ENCODE data around the gene CXCL17. TPM values are rescaled to one million over a fixed set of nuclear protein-coding genes. Genes with fewer than 3 reads are reported as not detected.
"Not testable (repeated sequence)": the region's sequence is repeated elsewhere in the genome, so short reads cannot be mapped to it uniquely, and the experiment has no call there.

Gene CXCL17
- total RNA-seq, 3 donors from 2014 or later, result not detected

DNA sequence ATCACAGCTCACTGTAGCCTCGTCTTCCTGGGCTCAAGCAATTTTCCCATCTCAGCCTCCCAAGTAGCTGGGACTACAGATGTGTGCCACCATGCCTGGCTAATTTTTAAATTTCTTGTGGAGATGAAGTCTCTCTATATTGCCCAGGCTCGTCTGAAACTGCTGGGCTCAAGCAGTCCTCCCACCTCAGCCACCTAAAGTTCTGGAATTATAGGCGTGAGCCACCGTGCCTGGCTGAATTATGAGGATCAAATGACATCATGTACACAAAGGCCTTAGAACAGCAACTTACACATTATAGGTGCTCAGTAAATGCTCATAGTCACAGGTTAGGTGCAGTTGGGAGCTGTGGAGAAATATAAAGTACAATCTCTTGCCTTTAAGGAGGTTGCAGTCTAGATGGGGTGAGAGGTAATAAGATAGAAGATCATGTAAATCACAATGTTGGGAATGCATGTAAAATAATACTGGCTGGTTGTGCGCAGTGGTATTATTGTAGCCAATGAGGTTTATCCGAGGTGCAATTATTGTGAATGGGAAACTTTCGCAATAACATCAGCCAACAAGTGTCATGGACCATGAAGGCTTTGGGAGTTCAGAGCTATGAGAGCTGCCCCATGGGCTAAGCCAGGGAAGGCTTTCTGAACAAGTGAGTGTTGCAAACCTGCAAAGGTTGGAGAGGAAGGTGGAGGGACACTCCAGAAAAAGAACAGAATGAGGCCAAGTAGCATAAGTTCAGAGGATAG lies 29.8 kb upstream of the CXCL17 start:
- H3K36me3 Mint-ChIP-seq (ENCODE audit: insufficient read depth), result no peaks in the 10 kb centered on the region
- no peaks in the 10 kb centered on the region for H3K27me3 Mint-ChIP-seq (ENCODE audit: low read depth)

DNA sequence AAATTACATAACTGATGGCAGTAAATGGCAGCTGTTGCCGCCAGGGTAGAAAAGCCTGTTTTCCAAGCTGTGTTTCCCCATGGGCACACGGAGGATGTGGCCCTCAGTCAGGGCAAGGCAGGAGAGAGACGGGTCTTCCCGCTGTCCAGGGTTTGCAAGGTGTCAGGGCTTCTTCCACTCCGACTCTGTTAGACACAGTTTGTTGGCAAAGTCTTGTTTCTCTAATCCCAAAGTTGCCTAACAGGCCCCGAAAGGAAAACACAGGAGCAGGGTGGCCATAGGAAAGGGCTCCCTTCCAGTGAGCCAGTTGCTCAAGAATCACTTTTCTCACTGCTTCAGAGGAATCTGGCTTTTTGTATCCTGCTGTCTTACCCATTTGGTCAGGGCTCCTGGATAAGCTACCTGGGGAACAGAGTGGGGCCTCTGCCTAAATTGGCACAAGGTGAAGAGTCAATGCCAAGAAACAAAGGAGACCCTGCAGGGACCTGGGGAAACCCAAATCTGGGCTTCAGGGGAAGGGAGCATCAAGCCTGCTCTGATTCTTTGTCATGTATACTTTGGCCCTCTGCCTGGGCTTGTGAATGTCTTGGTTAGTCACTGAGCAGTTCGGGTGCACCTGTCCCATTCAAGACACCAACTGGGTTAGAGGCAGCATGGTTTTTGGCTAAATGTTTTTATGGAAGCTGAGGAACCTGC lies 29.0 kb upstream of the CXCL17 start:
- H3K27me3 Mint-ChIP-seq (ENCODE audit: low read depth), result no peaks in the 10 kb centered on the region
- peaks cover 6% of the 10 kb centered on the region for H3K4me1 Mint-ChIP-seq (ENCODE audit: low read depth)
- DNase-seq, result no peak
- H3K36me3 Mint-ChIP-seq (ENCODE audit: insufficient read depth), result no peaks in the 10 kb centered on the region
- no peaks in the 10 kb centered on the region for H3K9me3 Mint-ChIP-seq
- no peak overlapping the region for H3K4me3 Mint-ChIP-seq
- ATAC-seq, result no peak

More for the DNA sequence above, 29.8 kb upstream of the CXCL17 start:
- H3K4me1 Mint-ChIP-seq (ENCODE audit: low read depth), result peaks cover 2% of the 10 kb centered on the region
- DNase-seq, result no peak
- ATAC-seq, result no peak
- H3K9me3 Mint-ChIP-seq, result no peaks in the 10 kb centered on the region
- H3K4me3 Mint-ChIP-seq, result no peak overlapping the region

DNA sequence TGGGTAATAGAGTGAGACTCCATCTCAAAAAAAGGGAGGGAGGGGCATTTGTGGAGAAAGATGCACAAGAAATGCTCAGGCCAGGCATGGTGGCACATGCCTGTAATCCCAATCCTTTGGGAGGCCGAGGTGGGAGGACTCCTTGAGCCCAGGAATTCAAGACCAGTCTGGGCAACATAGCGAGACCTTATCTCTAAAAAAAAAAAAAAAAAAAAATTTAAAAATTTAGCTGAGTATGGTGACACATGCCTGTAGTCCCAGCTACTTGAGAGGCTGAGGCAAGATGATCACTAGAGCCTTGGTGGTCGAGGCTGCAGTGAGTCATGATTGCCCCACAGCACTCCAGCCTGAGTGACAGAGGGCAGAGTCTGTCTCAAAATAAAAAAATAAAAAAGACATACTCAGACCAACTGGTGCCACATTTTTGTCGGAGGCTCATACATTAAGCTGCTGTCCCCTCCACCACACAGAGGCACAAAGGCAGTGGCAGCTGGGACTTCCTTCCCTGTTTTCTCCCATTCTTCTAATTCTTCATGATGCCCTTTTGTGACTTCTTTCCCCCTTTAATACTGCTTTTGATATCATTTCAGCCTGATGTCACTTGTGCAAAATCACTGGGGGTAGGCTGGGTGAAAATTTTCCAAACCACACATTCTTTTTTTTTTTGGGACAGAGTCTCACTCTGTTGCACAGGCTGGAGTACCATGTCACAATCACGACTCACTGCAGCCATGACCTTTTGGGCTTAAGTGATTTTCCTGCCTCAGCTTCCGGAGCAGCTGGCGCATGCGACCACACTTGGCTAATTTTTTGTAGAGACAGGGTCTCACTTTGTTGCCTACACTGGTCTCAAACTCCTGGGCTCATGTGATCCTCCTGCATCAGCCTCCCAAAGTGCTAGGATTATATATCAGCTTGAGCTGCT lies 26.8 kb upstream of the CXCL17 start:
- Mint-ChIP-seq H3K27me3 (ENCODE audit: low read depth) (no peaks in the 10 kb centered on the region), H3K36me3 (ENCODE audit: insufficient read depth) (no peaks in the 10 kb centered on the region), H3K4me3 (no peak overlapping the region), H3K9me3 (no peaks in the 10 kb centered on the region), H3K4me1 (ENCODE audit: low read depth) (peaks cover 11% of the 10 kb centered on the region)
- DNase-seq (no peak), ATAC-seq (peak in 1 of 2 donors; percentile 56)

DNA sequence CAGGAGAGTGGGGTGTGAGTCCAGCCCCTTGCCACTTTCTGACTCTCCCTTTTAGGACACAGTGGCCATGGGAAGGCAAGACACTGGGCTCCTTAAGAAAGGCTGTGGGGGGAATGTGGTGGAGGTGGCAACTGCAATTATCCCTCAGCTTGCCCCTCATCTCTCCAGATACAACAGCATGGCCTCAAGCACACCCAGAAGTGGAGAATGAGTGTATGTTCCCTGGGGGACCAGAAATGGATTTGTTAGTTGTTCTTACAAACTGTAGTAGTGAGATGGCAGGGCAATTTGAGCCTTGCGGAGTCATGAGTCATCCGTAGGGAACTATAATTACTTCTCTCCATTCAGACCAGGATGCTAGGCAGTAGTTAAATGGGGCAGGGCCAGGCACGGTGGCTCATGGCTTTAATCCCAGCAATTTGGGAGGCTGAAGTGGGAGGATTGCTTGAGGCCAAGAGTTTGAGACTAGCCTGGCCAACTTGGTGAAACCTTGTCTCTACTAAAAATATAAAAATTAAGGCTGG lies 25.6 kb upstream of the CXCL17 start:
- DNase-seq (no peak), ATAC-seq (no peak)
- Mint-ChIP-seq H3K4me1 (ENCODE audit: low read depth) (peaks cover 11% of the 10 kb centered on the region), H3K36me3 (ENCODE audit: insufficient read depth) (no peaks in the 10 kb centered on the region), H3K9me3 (no peaks in the 10 kb centered on the region), H3K27me3 (ENCODE audit: low read depth) (no peaks in the 10 kb centered on the region), H3K4me3 (no peak overlapping the region)

DNA sequence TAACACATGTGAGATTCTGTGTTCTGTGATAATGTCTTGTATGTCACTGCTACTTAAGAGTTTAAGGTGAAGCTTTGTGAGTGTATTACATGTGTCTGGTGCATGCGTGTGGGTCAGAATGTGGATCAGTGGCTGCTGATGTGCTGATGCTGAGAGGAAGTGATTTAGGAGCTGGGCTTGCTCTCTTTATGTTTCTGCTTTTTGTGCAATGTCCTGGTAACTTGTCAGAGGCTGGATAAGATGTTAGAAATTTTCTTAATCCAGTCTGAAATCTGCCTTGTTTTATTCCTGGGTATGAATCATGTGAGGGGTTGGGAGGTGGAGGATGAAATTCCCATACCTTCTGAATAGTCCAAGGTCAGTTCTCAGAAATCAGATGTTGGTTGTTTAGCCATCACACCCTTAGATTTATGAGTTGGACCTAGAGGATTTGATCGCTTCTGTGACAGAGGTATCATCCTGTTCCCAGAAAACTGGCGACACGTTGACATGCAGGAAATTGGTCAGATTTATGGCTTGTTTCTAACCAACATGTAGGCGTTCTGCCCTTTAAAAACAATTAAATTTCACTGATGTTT lies 24.5 kb upstream of the CXCL17 start:
- ATAC-seq (no peak), DNase-seq (no peak)
- peaks cover 11% of the 10 kb centered on the region for H3K4me1 Mint-ChIP-seq (ENCODE audit: low read depth)
- H3K36me3 Mint-ChIP-seq (ENCODE audit: insufficient read depth), result no peaks in the 10 kb centered on the region
- no peaks in the 10 kb centered on the region for H3K9me3 Mint-ChIP-seq
- no peak overlapping the region for H3K4me3 Mint-ChIP-seq
- H3K27me3 Mint-ChIP-seq (ENCODE audit: low read depth), result no peaks in the 10 kb centered on the region

DNA sequence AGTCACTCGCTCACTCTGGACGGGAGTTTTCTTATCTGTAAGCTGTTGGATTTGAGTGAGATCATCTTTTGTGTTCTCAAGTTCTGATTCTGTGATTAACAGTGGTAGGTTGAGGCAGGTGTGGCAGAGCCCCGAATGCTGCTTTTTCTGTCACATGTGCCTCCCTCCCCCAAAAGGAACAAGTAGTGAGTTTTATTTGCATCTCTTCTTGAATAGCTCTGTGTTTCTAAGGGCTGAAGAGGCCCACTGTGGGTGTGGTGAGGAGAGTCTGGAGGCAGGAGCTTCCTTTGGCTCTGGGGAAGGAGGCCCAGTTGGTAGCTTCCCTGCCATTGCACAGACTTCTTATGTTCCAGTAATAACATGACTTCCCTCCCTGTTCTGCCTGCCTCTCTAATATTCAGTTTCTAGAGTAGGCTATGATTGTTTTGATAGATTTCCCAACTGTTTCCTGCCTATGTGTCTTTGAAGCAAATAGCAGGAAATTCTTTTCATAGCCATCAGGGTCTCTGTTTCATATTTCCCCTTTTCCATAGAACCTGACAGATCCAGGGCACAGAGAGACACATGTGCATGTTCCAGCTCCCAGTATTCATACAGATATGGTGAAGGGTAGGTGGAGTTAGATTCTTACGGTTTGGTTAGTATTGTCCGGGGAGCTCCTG lies 23.9 kb upstream of the CXCL17 start:
- Mint-ChIP-seq H3K27me3 (ENCODE audit: low read depth) (no peaks in the 10 kb centered on the region), H3K36me3 (ENCODE audit: insufficient read depth) (no peaks in the 10 kb centered on the region), H3K4me3 (no peak overlapping the region), H3K4me1 (ENCODE audit: low read depth) (peaks cover 11% of the 10 kb centered on the region), H3K9me3 (no peaks in the 10 kb centered on the region)
- DNase-seq, result no peak
- no peak for ATAC-seq

DNA sequence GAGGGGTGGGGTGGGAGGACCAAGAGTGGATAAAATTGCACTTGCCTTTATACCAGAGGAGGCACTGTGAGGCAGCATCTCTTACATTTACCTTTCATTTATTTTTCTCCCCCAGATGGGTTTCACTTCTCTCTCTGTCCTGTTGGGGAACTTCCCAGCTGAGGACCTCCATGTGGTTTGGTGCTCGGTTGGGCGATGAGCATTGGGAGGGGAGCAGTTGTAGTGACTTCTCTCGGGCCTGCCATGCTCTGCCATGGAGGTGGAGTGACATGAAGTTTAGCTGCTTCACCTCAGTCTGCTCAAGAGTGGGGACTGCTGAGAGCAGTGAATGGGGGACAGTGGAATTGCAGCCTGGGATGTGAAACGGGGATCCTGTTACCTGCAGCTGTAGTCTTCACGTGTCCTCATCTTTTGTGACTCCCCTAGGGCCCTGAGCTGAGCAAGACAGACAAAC lies 23.1 kb upstream of the CXCL17 start:
- no peaks in the 10 kb centered on the region for H3K36me3 Mint-ChIP-seq (ENCODE audit: insufficient read depth)
- peaks cover 11% of the 10 kb centered on the region for H3K4me1 Mint-ChIP-seq (ENCODE audit: low read depth)
- no peak overlapping the region for H3K4me3 Mint-ChIP-seq
- H3K9me3 Mint-ChIP-seq, result no peaks in the 10 kb centered on the region
- no peaks in the 10 kb centered on the region for H3K27me3 Mint-ChIP-seq (ENCODE audit: low read depth)
- ATAC-seq, result no peak
- DNase-seq, result no peak

DNA sequence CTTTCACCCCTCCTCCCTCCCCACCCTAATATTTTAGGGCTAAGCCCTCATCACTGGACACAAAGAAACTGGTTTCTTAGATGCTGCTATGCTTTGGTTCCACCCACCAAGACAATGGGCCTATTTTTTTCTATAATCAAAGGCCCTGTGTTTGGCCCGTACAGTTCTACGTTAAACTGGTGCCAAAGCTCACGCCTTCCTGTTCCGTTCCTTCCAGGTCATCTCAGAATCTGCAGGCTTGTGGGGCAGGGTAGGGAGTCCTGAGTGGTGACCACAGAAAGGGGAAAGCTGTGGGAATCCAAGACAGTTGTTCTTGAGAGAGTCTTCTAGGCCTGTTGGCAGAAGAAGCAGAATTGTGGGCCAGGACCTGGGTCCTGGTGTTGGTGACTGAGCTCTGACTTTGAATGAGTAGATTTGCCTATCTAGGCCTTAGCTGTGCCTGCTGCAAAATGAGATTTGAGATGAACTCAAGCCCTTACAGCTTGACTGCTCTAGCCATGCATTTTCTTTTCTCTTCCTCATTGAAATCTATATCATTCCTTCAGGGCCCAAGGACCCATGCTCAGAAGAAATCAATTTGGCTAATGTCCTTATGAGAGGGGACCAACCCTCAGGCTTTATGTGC lies 19.1 kb upstream of the CXCL17 start:
- no peak for DNase-seq
- Mint-ChIP-seq H3K36me3 (ENCODE audit: insufficient read depth) (no peaks in the 10 kb centered on the region), H3K4me1 (ENCODE audit: low read depth) (peaks cover 5% of the 10 kb centered on the region), H3K9me3 (no peaks in the 10 kb centered on the region), H3K27me3 (ENCODE audit: low read depth) (no peaks in the 10 kb centered on the region), H3K4me3 (no peak overlapping the region)
- ATAC-seq, result no peak

DNA sequence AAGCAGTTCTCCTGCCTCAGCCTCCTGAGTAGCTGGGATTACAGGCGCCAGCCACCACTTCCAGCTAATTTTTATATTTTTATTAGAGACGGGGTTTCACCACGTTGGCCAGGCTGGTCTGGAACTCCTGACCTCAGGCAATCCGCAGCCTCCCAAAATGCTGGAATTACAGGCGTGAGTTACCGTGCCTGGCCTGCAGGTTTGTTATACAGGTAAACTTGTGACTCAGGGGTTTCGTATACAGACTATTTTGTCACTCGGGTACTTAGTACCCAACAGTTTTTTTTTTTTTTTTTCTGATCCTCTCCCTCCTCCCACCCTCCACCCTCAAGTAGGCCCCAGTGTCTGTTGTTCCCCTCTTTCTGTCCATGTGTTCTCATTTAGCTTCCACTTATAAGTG lies 18.5 kb upstream of the CXCL17 start:
- not testable (repeated sequence) for H3K4me1 Mint-ChIP-seq (ENCODE audit: low read depth); ATAC-seq; H3K27me3 Mint-ChIP-seq (ENCODE audit: low read depth); H3K4me3 Mint-ChIP-seq; DNase-seq; H3K36me3 Mint-ChIP-seq (ENCODE audit: insufficient read depth); H3K9me3 Mint-ChIP-seq

DNA sequence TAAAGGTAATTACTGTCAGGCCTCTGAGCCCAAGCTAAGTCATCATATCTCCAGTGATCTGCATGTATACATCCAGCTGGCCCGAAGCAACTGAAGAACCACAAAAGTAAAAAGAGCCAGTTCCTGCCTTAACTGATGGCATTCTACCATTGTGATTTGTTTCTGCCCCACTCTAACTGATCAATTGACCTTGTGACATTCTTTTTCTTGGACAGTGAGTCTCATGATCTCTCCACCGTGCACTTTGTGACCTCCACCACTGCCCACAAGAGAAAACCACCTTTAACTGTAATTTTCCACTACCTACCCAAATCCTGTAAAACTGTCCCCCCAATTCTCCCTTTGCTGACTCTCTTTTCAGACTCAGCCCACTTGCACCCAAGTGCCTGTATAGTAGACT lies 17.2 kb upstream of the CXCL17 start:
- peaks cover 2% of the 10 kb centered on the region for H3K4me1 Mint-ChIP-seq (ENCODE audit: low read depth)
- no peak overlapping the region for H3K4me3 Mint-ChIP-seq
- DNase-seq (no peak), ATAC-seq (no peak)
- no peaks in the 10 kb centered on the region for H3K36me3 Mint-ChIP-seq (ENCODE audit: insufficient read depth)
- no peaks in the 10 kb centered on the region for H3K27me3 Mint-ChIP-seq (ENCODE audit: low read depth)
- no peaks in the 10 kb centered on the region for H3K9me3 Mint-ChIP-seq

DNA sequence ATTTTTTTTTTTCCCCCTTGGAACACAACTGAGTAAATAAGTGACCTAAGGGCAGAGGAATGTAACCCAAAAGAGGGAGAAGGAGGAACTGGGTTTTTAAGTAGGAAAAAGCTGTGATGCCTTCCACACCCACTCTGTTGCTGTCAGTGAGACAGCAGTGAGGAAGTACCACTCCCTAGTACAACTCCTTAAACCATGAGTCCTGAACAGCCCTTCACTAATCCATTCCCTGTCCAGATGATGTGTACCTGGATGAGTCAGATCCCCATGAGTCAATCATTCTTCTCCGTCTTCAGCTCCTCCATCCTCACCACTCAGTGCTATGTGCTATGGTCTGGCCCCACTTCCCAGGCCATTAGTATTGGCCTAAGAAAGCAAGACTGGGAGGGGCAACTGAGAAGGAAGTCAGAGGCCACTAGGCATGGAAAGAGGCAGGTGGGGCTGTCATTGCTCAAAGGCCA lies 12.9 kb upstream of the CXCL17 start:
- Mint-ChIP-seq H3K27me3 (ENCODE audit: low read depth) (no peaks in the 10 kb centered on the region), H3K9me3 (no peaks in the 10 kb centered on the region)

DNA sequence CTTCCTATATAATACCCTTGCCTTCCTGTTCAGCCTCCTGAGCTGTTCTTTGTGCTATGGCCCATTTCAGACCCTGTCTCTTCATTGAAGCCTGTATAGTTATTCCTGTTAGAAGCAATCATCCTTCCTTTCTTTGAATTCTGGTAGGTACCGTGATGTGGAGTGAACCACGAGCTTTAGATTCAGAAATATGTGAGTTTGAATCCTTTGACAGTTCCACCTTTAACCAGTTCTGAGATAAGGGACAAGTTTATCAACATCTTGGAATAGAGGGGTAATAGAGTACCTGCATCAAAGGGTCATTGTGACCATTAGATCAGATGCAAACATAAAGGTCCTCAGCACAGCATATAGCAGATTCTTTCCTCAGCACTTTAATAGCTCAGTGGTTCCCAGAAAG lies 12.3 kb upstream of the CXCL17 start:
- H3K9me3 Mint-ChIP-seq, result no peaks in the 10 kb centered on the region
- no peaks in the 10 kb centered on the region for H3K27me3 Mint-ChIP-seq (ENCODE audit: low read depth)
- no peak for DNase-seq

More for the DNA sequence above, 12.9 kb upstream of the CXCL17 start:
- no peak for DNase-seq
- ATAC-seq, result no peak
- Mint-ChIP-seq H3K4me3 (no peak overlapping the region), H3K36me3 (ENCODE audit: insufficient read depth) (no peaks in the 10 kb centered on the region), H3K4me1 (ENCODE audit: low read depth) (peaks cover 4% of the 10 kb centered on the region)

DNA sequence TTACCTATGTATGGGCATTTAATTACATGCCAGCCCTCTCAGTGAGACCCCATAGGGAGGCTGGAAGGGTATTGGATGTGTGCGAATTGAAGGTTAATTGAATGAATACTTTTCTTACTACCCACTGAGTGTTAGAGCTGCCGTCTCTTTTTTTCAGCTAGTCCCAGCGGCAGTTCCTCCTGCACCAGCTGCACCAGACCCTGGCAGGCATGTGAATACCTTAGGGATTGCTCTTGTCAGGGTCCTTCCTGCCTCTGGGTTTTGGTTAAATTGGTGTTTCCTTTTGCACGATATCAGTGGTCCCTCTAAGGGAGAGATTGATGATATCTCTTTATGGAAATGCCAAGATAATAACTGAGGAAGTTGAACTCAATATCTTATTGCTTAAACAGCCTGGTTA lies 9.8 kb upstream of the CXCL17 start:
- DNase-seq (no peak), ATAC-seq (no peak)
- Mint-ChIP-seq H3K4me3 (no peak overlapping the region), H3K36me3 (ENCODE audit: insufficient read depth) (no peaks in the 10 kb centered on the region), H3K27me3 (ENCODE audit: low read depth) (no peaks in the 10 kb centered on the region), H3K4me1 (ENCODE audit: low read depth) (peaks cover 4% of the 10 kb centered on the region), H3K9me3 (no peaks in the 10 kb centered on the region)

More for the DNA sequence above, 12.3 kb upstream of the CXCL17 start:
- H3K36me3 Mint-ChIP-seq (ENCODE audit: insufficient read depth), result no peaks in the 10 kb centered on the region
- no peak overlapping the region for H3K4me3 Mint-ChIP-seq
- H3K4me1 Mint-ChIP-seq (ENCODE audit: low read depth), result peaks cover 4% of the 10 kb centered on the region
- no peak for ATAC-seq

Data from activated T-cell treated with anti-CD3 and anti-CD28 coated beads, Interleukin-2, amount 50 U/mL, for 4 hours (primary cell).